ENCODE data around the gene PTMS.

GRCh38 chr12:6799147-6799546 is 33.0 kb downstream of the PTMS start:
- TF ChIP-seq CTCF (conservative IDR thresholded peaks at IDR 0.05) (no peak), EZH2 (IDR thresholded peaks at IDR 0.05; ENCODE audit: low read depth) (no peak)

Measured in PC-9 (cell line).